OCI-LY3 (cell line): ENCODE data around the gene CACNA1E.
A peak's percentile ranks its signal among the peaks of the same experiment; 100 is the strongest.

ENCODE experiments used
- H2AFZ ChIP-seq: fragments of 200-600, 300-600 bp; shearing (Covaris generic); 2 replicates; pipeline ENCODE4 v1.6.0; 2014; ENCODE audit warnings: antibody characterized with exemption, low read depth, low read length
- H3K27ac ChIP-seq: fragments of 200-600, 300-600 bp; sonication (generic); 2 replicates; pipeline ENCODE4 v1.5.1; 2014; ENCODE audit warnings: mild to moderate bottlenecking, low read length, moderate library complexity, mixed read lengths
- H3K27me3 ChIP-seq: fragments of 200-600, 300-600 bp; sonication (generic); 2 replicates; pipeline ENCODE4 v1.6.1; 2014; ENCODE audit warnings: low read depth, low read length, mixed read lengths
- H3K36me3 ChIP-seq: fragments of 200-600, 300-600 bp; sonication (generic); replicated peaks from 2 replicates; pipeline ENCODE3; 2014; ENCODE audit warnings: low read depth, low read length, mixed read lengths
- H3K4me1 ChIP-seq: fragments of 300-600, 200-600 bp; sonication (generic); 2 replicates; pipeline ENCODE4 v1.6.1; 2014; ENCODE audit warnings: low read length, mixed read lengths
- H3K4me2 ChIP-seq: fragments of 200-600, 300-600 bp; sonication (generic); 2 replicates; pipeline ENCODE4 v1.6.1; 2014; ENCODE audit warnings: low read length, mixed read lengths
- H3K4me3 ChIP-seq: fragments of 300-600, 200-600 bp; sonication (generic); 2 replicates; pipeline ENCODE4 v1.5.1; 2014; ENCODE audit warnings: antibody characterized with exemption, mild to moderate bottlenecking, low read length, moderate library complexity
- H3K79me2 ChIP-seq: fragments of 300-600, 200-600 bp; shearing (Covaris generic); 2 replicates; pipeline ENCODE4 v1.6.1; 2014; ENCODE audit warnings: mild to moderate bottlenecking, low read length, mixed read lengths
- H3K9ac ChIP-seq: fragments of 300-600, 200-600 bp; shearing (Covaris generic); 2 replicates; pipeline ENCODE4 v1.6.0; 2014; ENCODE audit warnings: mild to moderate bottlenecking, low read length, moderate library complexity
- H3K9me3 ChIP-seq: fragments of 200-600, 300-600 bp; shearing (Covaris generic); 2 replicates; pipeline ENCODE4 v1.6.1; 2014; ENCODE audit warnings: low read length, mixed read lengths; ENCODE audit not compliant: insufficient read depth
- H4K20me1 ChIP-seq: fragments of 200-600, 300-600 bp; sonication (generic); 2 replicates; pipeline ENCODE4 v1.6.1; 2016; ENCODE audit warnings: low read length, mixed read lengths; ENCODE audit not compliant: insufficient read depth
- EZH2phosphoT487 ChIP-seq: fragments of 200-600 bp; shearing (Covaris generic); IDR thresholded peaks from 2 replicates; pipeline ENCODE4 v1.6.1; 2018; ENCODE audit warnings: antibody characterized with exemption, mixed run types, low read depth
- TF ChIP-seq, protein P1 (sequence below): fragments of 200-600, 300-600 bp; sonication (generic); IDR thresholded peaks from 2 replicates; pipeline ENCODE4 v1.5.1; 2014; ENCODE audit warnings: antibody characterized with exemption, low read length, low read depth

Gene CACNA1E

DNA sequence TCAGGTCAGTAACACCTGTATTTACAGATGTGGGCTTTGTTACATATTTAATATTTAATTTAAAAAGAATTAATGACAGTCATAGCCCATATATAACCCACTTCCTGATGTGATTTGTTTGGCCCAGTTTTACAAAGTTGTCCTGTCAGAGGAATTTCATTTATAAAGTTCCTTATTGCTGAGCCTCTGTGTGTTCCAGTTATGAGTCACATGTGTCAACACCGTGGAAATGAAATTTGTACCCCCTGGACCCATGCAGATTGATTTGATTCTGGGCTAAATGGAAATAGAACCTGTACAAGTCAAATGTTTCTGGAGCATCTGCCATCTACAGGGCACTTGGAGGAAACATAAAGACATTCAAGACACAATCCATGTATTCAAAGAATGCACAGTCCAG, 149.2 kb downstream of the CACNA1E start:
- H3K9ac ChIP-seq = no peak overlapping the region
- H3K79me2 ChIP-seq = no peaks in the 10 kb centered on the region
- H4K20me1 ChIP-seq = no peaks in the 10 kb centered on the region
- H3K4me3 ChIP-seq = no peak overlapping the region
- H3K4me1 ChIP-seq = no peaks in the 10 kb centered on the region
- H3K4me2 ChIP-seq = no peak overlapping the region
- H3K36me3 ChIP-seq = no peaks in the 10 kb centered on the region
- TF ChIP-seq, protein P1, sequence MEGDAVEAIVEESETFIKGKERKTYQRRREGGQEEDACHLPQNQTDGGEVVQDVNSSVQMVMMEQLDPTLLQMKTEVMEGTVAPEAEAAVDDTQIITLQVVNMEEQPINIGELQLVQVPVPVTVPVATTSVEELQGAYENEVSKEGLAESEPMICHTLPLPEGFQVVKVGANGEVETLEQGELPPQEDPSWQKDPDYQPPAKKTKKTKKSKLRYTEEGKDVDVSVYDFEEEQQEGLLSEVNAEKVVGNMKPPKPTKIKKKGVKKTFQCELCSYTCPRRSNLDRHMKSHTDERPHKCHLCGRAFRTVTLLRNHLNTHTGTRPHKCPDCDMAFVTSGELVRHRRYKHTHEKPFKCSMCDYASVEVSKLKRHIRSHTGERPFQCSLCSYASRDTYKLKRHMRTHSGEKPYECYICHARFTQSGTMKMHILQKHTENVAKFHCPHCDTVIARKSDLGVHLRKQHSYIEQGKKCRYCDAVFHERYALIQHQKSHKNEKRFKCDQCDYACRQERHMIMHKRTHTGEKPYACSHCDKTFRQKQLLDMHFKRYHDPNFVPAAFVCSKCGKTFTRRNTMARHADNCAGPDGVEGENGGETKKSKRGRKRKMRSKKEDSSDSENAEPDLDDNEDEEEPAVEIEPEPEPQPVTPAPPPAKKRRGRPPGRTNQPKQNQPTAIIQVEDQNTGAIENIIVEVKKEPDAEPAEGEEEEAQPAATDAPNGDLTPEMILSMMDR = peak; percentile 34; the same call in 1 of the 2 replicates
- no peak for TF ChIP-seq EZH2phosphoT487
- H2AFZ ChIP-seq = no peak overlapping the region
- no peaks in the 10 kb centered on the region for H3K9me3 ChIP-seq
- H3K27ac ChIP-seq = no peak overlapping the region
- peaks cover 19% of the 10 kb centered on the region for H3K27me3 ChIP-seq

DNA sequence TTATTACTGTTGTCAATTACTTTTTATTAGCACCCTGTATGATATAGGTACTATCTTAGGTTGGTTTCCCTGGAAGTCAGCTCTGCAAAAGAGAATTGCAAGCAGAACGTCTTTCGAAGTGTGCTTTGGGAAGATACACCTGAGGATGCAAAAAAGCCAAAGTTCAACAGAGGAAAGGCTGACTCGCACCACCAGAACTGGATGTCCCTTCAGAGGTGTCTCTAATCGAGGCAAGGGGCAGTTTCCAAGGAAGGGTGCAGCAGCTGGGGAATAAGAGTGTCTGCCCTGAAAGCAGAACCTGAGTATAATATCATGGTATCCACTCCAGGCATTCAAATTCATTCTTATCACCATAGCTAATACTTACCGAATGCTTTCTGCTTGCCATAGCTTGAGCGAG, 149.6 kb downstream of the CACNA1E start:
- H3K27ac ChIP-seq = no peak overlapping the region
- no peak overlapping the region for H2AFZ ChIP-seq
- no peaks in the 10 kb centered on the region for H3K9me3 ChIP-seq
- H3K27me3 ChIP-seq = peaks cover 20% of the 10 kb centered on the region
- H3K4me1 ChIP-seq = no peaks in the 10 kb centered on the region
- no peak overlapping the region for H3K9ac ChIP-seq
- H3K79me2 ChIP-seq = no peaks in the 10 kb centered on the region
- no peaks in the 10 kb centered on the region for H4K20me1 ChIP-seq
- H3K4me3 ChIP-seq = no peak overlapping the region
- H3K36me3 ChIP-seq = no peaks in the 10 kb centered on the region
- TF ChIP-seq, protein P1 = no peak
- TF ChIP-seq EZH2phosphoT487 = no peak
- no peak overlapping the region for H3K4me2 ChIP-seq

DNA sequence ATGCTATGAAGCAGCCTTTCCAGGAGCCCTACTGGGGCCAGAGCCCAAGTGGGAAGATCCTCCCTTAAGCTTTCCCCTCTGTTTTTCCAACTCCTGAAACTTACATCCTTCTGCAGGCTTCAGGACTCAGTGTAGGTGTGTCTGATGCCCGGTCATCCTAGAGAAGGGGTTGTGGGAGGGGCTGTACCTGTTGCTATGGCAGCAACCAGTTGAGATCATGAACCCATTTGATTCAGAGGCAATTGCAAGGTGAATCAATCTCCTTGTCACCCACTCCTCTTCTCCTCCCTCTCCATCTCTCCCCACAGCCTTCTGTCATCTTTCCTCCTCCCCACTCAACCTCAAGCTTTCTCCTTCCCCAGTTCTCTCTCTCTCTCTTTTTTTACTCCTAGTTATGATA, 151.8 kb downstream of the CACNA1E start:
- no peak overlapping the region for H2AFZ ChIP-seq
- H3K4me3 ChIP-seq = no peak overlapping the region
- H3K79me2 ChIP-seq = no peaks in the 10 kb centered on the region
- H3K27ac ChIP-seq = no peak overlapping the region
- H3K9me3 ChIP-seq = no peaks in the 10 kb centered on the region
- no peak overlapping the region for H3K9ac ChIP-seq
- H3K4me2 ChIP-seq = no peak overlapping the region
- H3K36me3 ChIP-seq = no peaks in the 10 kb centered on the region
- no peaks in the 10 kb centered on the region for H4K20me1 ChIP-seq
- TF ChIP-seq, protein P1 = no peak
- no peak for TF ChIP-seq EZH2phosphoT487
- H3K4me1 ChIP-seq = no peaks in the 10 kb centered on the region
- peaks cover 34% of the 10 kb centered on the region for H3K27me3 ChIP-seq

DNA sequence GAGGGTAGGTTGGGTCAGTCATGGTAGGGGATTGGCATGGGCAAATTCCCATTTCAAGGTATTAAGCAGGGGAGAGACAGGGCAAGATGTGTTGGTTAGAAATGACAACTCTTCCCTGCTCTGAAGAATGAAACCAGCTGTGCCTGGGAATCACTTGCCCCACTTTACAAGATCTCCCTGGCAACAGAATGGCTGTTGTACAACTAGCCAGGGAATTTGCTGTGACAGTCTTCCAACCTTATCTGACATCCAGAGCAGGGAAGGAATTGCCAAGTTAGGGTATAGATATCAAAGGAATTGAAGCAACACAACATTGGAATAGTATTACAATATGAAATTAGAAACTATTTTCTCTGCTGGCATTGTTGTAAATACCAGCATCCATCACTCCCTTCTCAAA, 154.7 kb downstream of the CACNA1E start:
- H3K4me2 ChIP-seq = no peak overlapping the region
- H3K27me3 ChIP-seq = peaks cover 46% of the 10 kb centered on the region
- H3K9me3 ChIP-seq = no peaks in the 10 kb centered on the region
- H3K36me3 ChIP-seq = no peaks in the 10 kb centered on the region
- no peak overlapping the region for H3K9ac ChIP-seq
- TF ChIP-seq EZH2phosphoT487 = no peak
- H3K4me3 ChIP-seq = no peak overlapping the region
- H3K27ac ChIP-seq = no peak overlapping the region
- no peaks in the 10 kb centered on the region for H4K20me1 ChIP-seq
- no peak overlapping the region for H2AFZ ChIP-seq
- H3K4me1 ChIP-seq = no peaks in the 10 kb centered on the region
- no peaks in the 10 kb centered on the region for H3K79me2 ChIP-seq

DNA sequence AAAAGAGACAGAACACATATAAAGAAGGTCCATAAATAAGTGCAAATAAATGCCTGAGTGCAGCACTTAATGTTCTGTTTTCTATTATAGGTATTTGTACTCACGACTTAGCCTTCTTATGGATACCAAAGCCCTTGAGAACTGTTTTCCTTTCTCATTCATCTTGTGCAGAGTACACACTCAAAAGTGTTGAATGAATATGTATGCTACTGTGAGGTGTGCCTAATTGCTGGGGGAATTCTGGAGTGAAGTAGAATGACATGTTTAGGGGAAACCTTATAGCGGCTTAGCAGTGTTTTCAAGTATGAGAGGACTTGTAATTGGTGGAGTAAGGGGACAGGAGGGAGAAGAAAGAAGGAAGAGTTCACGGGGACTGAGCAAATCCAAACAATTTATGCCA, 157.6 kb downstream of the CACNA1E start:
- Histone ChIP-seq H3K27me3 (peaks cover 48% of the 10 kb centered on the region), H3K79me2 (no peaks in the 10 kb centered on the region), H3K9me3 (no peaks in the 10 kb centered on the region), H3K4me2 (no peak overlapping the region), H3K4me3 (no peak overlapping the region), H4K20me1 (no peaks in the 10 kb centered on the region), H3K27ac (no peak overlapping the region), H3K9ac (no peak overlapping the region), H3K36me3 (no peaks in the 10 kb centered on the region), H2AFZ (no peak overlapping the region), H3K4me1 (no peaks in the 10 kb centered on the region)
- TF ChIP-seq EZH2phosphoT487 = no peak
